HL-60 (cell line): Measurements from ENCODE around the gene LAMC3.

ENCODE experiments used
- GABPA ChIP-seq: IDR thresholded peaks from 2 replicates; pipeline ENCODE4 v1.6.1; 2012; ENCODE audit warnings: low read depth
- POLR2AphosphoS5 ChIP-seq: IDR thresholded peaks from 2 replicates; pipeline ENCODE4 v1.6.1; 2012; ENCODE audit warnings: low read depth
- TF ChIP-seq, protein P1 (sequence below): IDR thresholded peaks from one replicate; pipeline ENCODE4 v1.5.1; 2011; ENCODE audit warnings: low read length, control low read depth, inconsistent platforms; ENCODE audit not compliant: insufficient read depth

DNA sequence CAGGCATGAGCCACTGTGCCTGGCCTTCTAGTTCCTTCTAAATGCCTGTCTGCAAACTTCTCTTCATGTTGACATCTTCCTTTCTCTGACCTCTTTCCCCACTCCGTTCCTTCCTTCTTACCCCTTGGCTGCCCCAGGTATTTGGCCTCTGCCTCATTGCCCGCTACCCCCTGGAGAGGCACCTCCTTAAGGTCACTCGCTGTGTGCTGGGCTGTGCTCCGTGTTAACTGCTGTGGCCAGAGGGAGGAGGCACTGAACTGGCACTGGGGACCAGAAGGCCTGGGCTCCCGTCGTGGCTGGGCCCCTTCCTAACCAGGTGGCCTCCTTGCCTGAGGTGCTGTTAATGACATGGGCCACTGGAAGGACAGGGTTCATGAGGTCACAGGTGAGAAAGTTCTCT is 39.4 kb downstream of the LAMC3 start:
- TF ChIP-seq, protein P1, sequence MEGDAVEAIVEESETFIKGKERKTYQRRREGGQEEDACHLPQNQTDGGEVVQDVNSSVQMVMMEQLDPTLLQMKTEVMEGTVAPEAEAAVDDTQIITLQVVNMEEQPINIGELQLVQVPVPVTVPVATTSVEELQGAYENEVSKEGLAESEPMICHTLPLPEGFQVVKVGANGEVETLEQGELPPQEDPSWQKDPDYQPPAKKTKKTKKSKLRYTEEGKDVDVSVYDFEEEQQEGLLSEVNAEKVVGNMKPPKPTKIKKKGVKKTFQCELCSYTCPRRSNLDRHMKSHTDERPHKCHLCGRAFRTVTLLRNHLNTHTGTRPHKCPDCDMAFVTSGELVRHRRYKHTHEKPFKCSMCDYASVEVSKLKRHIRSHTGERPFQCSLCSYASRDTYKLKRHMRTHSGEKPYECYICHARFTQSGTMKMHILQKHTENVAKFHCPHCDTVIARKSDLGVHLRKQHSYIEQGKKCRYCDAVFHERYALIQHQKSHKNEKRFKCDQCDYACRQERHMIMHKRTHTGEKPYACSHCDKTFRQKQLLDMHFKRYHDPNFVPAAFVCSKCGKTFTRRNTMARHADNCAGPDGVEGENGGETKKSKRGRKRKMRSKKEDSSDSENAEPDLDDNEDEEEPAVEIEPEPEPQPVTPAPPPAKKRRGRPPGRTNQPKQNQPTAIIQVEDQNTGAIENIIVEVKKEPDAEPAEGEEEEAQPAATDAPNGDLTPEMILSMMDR = no peak
- TF ChIP-seq GABPA = no peak
- TF ChIP-seq POLR2AphosphoS5 = no peak
